ENCODE measurements around the gene LDLRAD4. TPM values are rescaled to one million over a fixed set of nuclear protein-coding genes. Genes with fewer than 3 reads are reported as not detected.
A peak's percentile ranks its signal among the peaks of the same experiment; 100 is the strongest.

The LDLRAD4 gene
- total RNA-seq, 1 donor from 2014 or later: 34.1 TPM

DNA sequence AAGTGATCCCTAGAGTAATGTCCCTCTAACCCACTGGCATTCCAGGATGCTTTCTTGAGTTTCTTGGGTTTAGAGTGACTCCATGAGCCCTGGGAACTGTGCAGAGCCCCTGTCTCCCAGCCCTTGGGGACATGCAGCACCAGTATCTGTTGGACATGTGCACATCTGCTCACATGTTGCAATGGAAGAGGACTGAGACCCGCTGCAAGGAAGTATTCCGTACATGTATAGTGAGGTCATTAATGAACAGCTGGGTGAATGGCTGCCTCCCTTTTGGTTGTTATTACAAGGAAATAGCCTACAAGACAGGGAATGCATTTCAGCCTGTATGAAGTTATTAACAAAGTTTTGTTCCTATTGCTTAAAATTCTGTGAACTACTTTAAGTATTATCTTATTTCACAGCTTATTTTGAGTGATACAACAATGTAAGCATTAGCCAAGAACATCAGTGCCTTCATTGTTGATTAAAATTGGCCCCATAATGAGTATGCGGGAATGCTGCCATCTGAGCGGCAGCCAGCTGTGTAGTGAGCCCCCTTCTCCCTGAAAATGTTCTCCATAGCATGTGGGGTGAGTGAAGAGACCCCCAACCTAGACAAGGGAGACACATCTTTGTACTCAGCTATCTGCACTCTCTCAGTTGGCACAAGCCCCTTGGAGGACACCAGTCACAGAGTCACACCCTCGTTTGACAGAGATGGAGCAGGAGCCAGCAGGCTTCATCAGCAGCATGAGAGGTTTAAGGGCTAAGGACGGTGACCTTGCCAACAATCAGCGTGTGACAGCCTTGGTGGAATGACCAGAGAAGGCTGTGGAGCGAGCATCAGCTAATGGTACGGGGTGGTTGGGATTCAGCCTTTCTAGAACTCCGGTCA lies 420.4 kb downstream of the LDLRAD4 start:
- H3K4me1 Mint-ChIP-seq (ENCODE audit: unreplicated experiment): peaks cover 7% of the 10 kb centered on the region
- no peak overlapping the region for H3K4me3 Mint-ChIP-seq (ENCODE audit: unreplicated experiment)
- peaks cover 5% of the 10 kb centered on the region for H3K9me3 Mint-ChIP-seq (ENCODE audit: unreplicated experiment)
- peaks cover 10% of the 10 kb centered on the region for H3K36me3 Mint-ChIP-seq (ENCODE audit: low read depth, unreplicated experiment)
- H3K27me3 Mint-ChIP-seq (ENCODE audit: unreplicated experiment): peaks cover 10% of the 10 kb centered on the region
- DNase-seq (ENCODE audit: low spot score): no peak
- no peak overlapping the region for H3K27ac Mint-ChIP-seq (ENCODE audit: unreplicated experiment)
- no peak for TF ChIP-seq CTCF (IDR thresholded peaks at IDR 0.05; ENCODE audit: unreplicated experiment)

DNA sequence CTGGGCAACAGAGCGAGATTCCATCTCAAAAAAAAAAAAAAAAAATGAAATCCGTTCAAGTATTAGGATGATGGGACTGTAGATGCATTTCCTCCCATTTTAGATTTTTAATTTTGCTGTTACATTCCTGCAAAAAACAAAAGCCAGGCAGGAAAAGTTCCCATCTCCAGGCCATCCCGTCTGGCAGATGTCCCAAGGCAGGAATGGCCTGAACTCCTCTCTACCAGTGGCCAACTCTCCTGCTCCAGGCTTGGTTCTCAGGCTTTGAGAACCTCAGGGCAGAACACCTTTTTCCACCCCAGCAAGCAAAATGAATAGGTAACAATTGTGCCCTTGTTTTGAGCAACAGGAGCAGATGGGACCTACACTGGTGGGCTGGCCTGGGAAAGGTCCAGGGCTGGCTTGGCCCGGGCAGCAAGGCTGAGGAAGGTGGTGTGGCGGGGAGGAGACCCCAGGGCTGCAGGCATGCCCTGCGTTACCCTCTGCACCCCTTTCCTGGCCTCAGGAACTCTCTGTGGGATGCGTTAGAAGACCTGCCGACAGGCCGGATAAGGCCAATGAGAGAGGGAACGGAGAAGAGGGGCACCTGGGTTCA lies 421.8 kb downstream of the LDLRAD4 start:
- no peak overlapping the region for H3K27ac Mint-ChIP-seq (ENCODE audit: unreplicated experiment)
- DNase-seq (ENCODE audit: low spot score): no peak
- H3K36me3 Mint-ChIP-seq (ENCODE audit: low read depth, unreplicated experiment): peaks cover 13% of the 10 kb centered on the region
- no peak for TF ChIP-seq CTCF (IDR thresholded peaks at IDR 0.05; ENCODE audit: unreplicated experiment)
- H3K9me3 Mint-ChIP-seq (ENCODE audit: unreplicated experiment): peaks cover 5% of the 10 kb centered on the region
- peaks cover 7% of the 10 kb centered on the region for H3K4me1 Mint-ChIP-seq (ENCODE audit: unreplicated experiment)
- peak overlapping the region; percentile 83 for H3K4me3 Mint-ChIP-seq (ENCODE audit: unreplicated experiment)
- peaks cover 10% of the 10 kb centered on the region for H3K27me3 Mint-ChIP-seq (ENCODE audit: unreplicated experiment)

DNA sequence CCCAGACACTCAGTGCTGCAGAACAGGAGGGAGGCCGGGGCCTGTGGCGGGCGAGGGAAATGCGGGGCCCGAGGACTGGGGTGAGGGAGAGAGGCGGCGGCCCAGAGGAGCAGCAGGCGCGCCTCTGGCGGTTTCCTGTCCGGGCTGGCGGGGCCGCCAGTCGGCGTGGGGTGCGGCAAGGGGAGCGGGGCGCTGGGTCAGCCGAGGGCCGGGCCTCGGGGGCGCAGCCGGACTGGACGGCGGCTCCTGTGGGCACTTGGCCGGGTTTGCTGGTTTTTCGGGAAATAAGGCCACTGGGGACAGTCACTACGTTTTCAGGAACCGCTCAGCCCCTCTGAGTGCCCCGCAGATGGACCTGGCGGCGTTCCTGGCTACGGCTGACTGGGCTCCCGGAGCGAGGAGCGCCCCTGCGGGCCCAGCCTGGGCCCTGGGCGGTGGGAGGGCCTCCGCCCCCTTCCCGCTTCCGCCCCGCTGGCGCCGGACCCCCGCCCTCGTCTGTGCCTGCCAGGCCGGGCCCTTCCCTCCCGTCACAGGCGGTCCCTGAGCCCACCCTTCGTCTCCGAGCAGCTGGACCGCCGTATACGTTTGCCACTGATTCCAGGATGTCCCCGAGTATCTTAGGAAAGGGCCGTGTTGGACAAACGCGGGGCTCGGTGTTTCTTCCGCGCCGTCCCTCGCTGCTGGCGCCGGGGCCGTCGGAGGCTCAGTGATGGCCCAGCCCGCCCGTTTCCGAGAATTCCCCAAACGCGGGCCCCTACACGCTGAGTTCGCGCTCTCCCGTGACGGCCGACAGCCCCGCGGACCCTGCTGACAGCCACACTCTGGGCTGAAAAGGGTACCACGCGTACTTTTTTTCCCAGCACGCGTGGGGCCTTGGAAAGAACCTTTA lies 423.2 kb downstream of the LDLRAD4 start:
- no peak for TF ChIP-seq CTCF (IDR thresholded peaks at IDR 0.05; ENCODE audit: unreplicated experiment)
- Mint-ChIP-seq H3K27ac (ENCODE audit: unreplicated experiment) (no peak overlapping the region), H3K9me3 (ENCODE audit: unreplicated experiment) (peaks cover 5% of the 10 kb centered on the region), H3K27me3 (ENCODE audit: unreplicated experiment) (peaks cover 12% of the 10 kb centered on the region), H3K4me1 (ENCODE audit: unreplicated experiment) (peaks cover 7% of the 10 kb centered on the region), H3K36me3 (ENCODE audit: low read depth, unreplicated experiment) (peaks cover 13% of the 10 kb centered on the region), H3K4me3 (ENCODE audit: unreplicated experiment) (peak overlapping the region; percentile 83)
- peak; percentile 51 for DNase-seq (ENCODE audit: low spot score)

GRCh38 chr18:13642440-13642827 lies 423.9 kb downstream of the LDLRAD4 start:
- H3K36me3 Mint-ChIP-seq (ENCODE audit: low read depth, unreplicated experiment): peaks cover 13% of the 10 kb centered on the region
- H3K9me3 Mint-ChIP-seq (ENCODE audit: unreplicated experiment): peaks cover 5% of the 10 kb centered on the region
- no peak overlapping the region for H3K27ac Mint-ChIP-seq (ENCODE audit: unreplicated experiment)
- peaks cover 12% of the 10 kb centered on the region for H3K27me3 Mint-ChIP-seq (ENCODE audit: unreplicated experiment)
- no peak for TF ChIP-seq CTCF (IDR thresholded peaks at IDR 0.05; ENCODE audit: unreplicated experiment)
- no peak for DNase-seq (ENCODE audit: low spot score)
- no peak overlapping the region for H3K4me3 Mint-ChIP-seq (ENCODE audit: unreplicated experiment)
- peaks cover 7% of the 10 kb centered on the region for H3K4me1 Mint-ChIP-seq (ENCODE audit: unreplicated experiment)
